VCaP (cell line): Measurements from ENCODE around the gene FKBP1B.
"Not testable (repeated sequence)": the region's sequence is repeated elsewhere in the genome, so short reads cannot be mapped to it uniquely, and the experiment has no call there.

Experiments used
- H3K27ac ChIP-seq: fragments of 450-650 bp; 2 replicates; pipeline ENCODE4 v1.5.1; 2017
- CTCF ChIP-seq: fragments of 450-650 bp; conservative IDR thresholded peaks from 2 replicates; pipeline ENCODE4 v1.5.1; 2017; ENCODE audit warnings: mild to moderate bottlenecking, moderate library complexity

Gene FKBP1B

GRCh38 chr2:24011250-24012104, 38.1 kb upstream of the FKBP1B start:
- no peak for TF ChIP-seq CTCF

GRCh38 chr2:24012521-24013188, 36.9 kb upstream of the FKBP1B start:
- TF ChIP-seq CTCF, result no peak
- H3K27ac ChIP-seq, result no peak overlapping the region

More at GRCh38 chr2:24011250-24012104, 38.1 kb upstream of the FKBP1B start:
- H3K27ac ChIP-seq, result no peak overlapping the region

GRCh38 chr2:24014902-24015301, 34.6 kb upstream of the FKBP1B start:
- H3K27ac ChIP-seq, result not testable (repeated sequence)

GRCh38 chr2:24015562-24016375, 33.8 kb upstream of the FKBP1B start:
- no peak overlapping the region for H3K27ac ChIP-seq
- no peak for TF ChIP-seq CTCF

- no peak for TF ChIP-seq CTCF
- H3K27ac ChIP-seq, result no peak overlapping the region
Measured at GRCh38 chr2:24016376-24016761, 33.2 kb upstream of the FKBP1B start.

GRCh38 chr2:24016853-24017703, 32.5 kb upstream of the FKBP1B start:
- no peak overlapping the region for H3K27ac ChIP-seq
- no peak for TF ChIP-seq CTCF

- TF ChIP-seq CTCF, result no peak
- no peak overlapping the region for H3K27ac ChIP-seq
Measured at GRCh38 chr2:24017711-24018110, 31.8 kb upstream of the FKBP1B start.
